Stomach (tissue), 4 donors: ENCODE results near the gene CDH1.

Experiments
- CTCF ChIP-seq, 7 experiments: fragments of 450-650 bp in 4 of 7; fragments of 200-600 bp in 3 of 7; sonication (generic) in 3 of 7; IDR thresholded peaks; one replicate each; pipeline ENCODE4 v1.5.1; 2016 to 2019; ENCODE audit warnings: antibody characterized with exemption in 7 of 7, control low read depth in 2 of 7, mild to moderate bottlenecking in 1 of 7
- EP300 ChIP-seq: sonication (generic); formaldehyde crosslinking; IDR thresholded peaks from one replicate; pipeline ENCODE4 v1.6.1; 2017; ENCODE audit warnings: antibody characterized with exemption
- POLR2A ChIP-seq, 4 donors: fragments of 450-650 bp; IDR thresholded peaks; one replicate each; pipeline ENCODE4 v1.6.1; 2016; ENCODE audit warnings: antibody characterized with exemption in 4 of 4, control low read depth in 2 of 4, mild to moderate bottlenecking in 1 of 4, moderate library complexity in 1 of 4
- POLR2AphosphoS5 ChIP-seq, 3 donors: sonication (generic); formaldehyde crosslinking; IDR thresholded peaks; one replicate each; pipeline ENCODE4 v1.6.1; 2016; ENCODE audit warnings: antibody characterized with exemption in 3 of 3

- TF ChIP-seq CTCF (IDR thresholded peaks at IDR 0.05), result no peak
- no peak for TF ChIP-seq EP300
- TF ChIP-seq POLR2A (IDR thresholded peaks at IDR 0.05), result no peak
- no peak for TF ChIP-seq POLR2AphosphoS5 (IDR thresholded peaks at IDR 0.05)
Measured at GRCh38 chr16:68734782-68735181, 2.3 kb upstream of the CDH1 start.
